HepG2 (cell line): ENCODE measurements around the gene CSTF3. TPM values are rescaled to one million over a fixed set of nuclear protein-coding genes. Genes with fewer than 3 reads are reported as not detected.

Source experiments
- BORCS8-MEF2B ChIP-seq: sonication (generic); formaldehyde crosslinking; IDR thresholded peaks from 2 replicates; pipeline ENCODE4 v1.8.0; 2022; ENCODE audit warnings: mild to moderate bottlenecking, missing genetic modification reagents
- ELF3 ChIP-seq: IDR thresholded peaks from 2 replicates; pipeline ENCODE4 v1.6.1; 2016; ENCODE audit warnings: missing genetic modification reagents, missing compliant biosample characterization
- ESRRA ChIP-seq: sonication (generic); formaldehyde crosslinking; IDR thresholded peaks from 2 replicates; pipeline ENCODE4 v1.5.1; 2020; ENCODE audit warnings: mild to moderate bottlenecking, low read depth, missing genetic modification reagents
- KDM2A ChIP-seq: sonication (generic); formaldehyde crosslinking; IDR thresholded peaks from 2 replicates; pipeline ENCODE4 v1.4.0; 2020; ENCODE audit warnings: low read depth, missing genetic modification reagents, borderline replicate concordance
- MEIS2 ChIP-seq: sonication (generic); formaldehyde crosslinking; IDR thresholded peaks from 2 replicates; pipeline ENCODE4 v1.9.0; 2021; ENCODE audit warnings: mild to moderate bottlenecking, missing genetic modification reagents
- MIER3 ChIP-seq: IDR thresholded peaks from 2 replicates; pipeline ENCODE4 v1.6.1; 2016; ENCODE audit warnings: missing compliant biosample characterization, borderline replicate concordance
- SP4 ChIP-seq: sonication (generic); formaldehyde crosslinking; IDR thresholded peaks from 2 replicates; pipeline ENCODE4 v1.8.1; 2023; ENCODE audit warnings: mild to moderate bottlenecking, missing genetic modification reagents
- SRSF1 ChIP-seq: fragments of 200-400 bp; formaldehyde crosslinking; optimal IDR thresholded peaks from 2 replicates; pipeline ENCODE3; 2017; ENCODE audit warnings: mild to moderate bottlenecking, low read depth, low read length, moderate library complexity
- TBP ChIP-seq: sonication (generic); formaldehyde crosslinking; IDR thresholded peaks from 2 replicates; pipeline ENCODE4 v1.5.0; 2020; ENCODE audit warnings: missing genetic modification reagents
- ZBTB43 ChIP-seq: sonication (generic); formaldehyde crosslinking; conservative IDR thresholded peaks from 2 replicates; pipeline ENCODE4 v1.4.0; 2020; ENCODE audit warnings: missing genetic modification reagents
- ZHX1 ChIP-seq: sonication (generic); formaldehyde crosslinking; IDR thresholded peaks from 2 replicates; pipeline ENCODE4 v1.8.1; 2022; ENCODE audit warnings: low read depth, mild to moderate bottlenecking, missing genetic modification reagents
- ZNF337 ChIP-seq: sonication (generic); formaldehyde crosslinking; IDR thresholded peaks from 2 replicates; pipeline ENCODE4 v1.5.1; 2020; ENCODE audit warnings: missing genetic modification reagents, low read depth, mild to moderate bottlenecking, borderline replicate concordance
- polyA plus RNA-seq, 8 experiments: library from polyadenylated mRNA; depleted of rRNA in 3 of 8; stranded (reverse) in 7 of 8; unstranded in 1 of 8; fragments of >200 nt; fragmentation: Illumina TruSeq in 4 of 8; extraction: Trizol in 4 of 8; gene quantifications; 2 replicates each; pipeline versions ENCODE4 v1.2.1 to v1.2.3, GENCODE V29; 2011 to 2016; ENCODE audit warnings: low read depth in 4 of 8, missing spikeins in 1 of 8, mixed read lengths in 1 of 8; ENCODE audit not compliant: insufficient read depth in 1 of 8
- total RNA-seq, 5 experiments: library from RNA; depleted of rRNA; stranded (reverse); fragments of >200 nt; fragmentation: Illumina TruSeq; extraction: Trizol; gene quantifications; 2 replicates each; pipeline ENCODE4 v1.2.3, GENCODE V29; 2016; ENCODE audit warnings: low read depth in 1 of 5
- TF ChIP-seq, protein P1 (sequence below): sonication (generic); formaldehyde crosslinking; conservative IDR thresholded peaks from 2 replicates; pipeline ENCODE4 v1.8.1; 2023; ENCODE audit warnings: missing genetic modification reagents
- TF ChIP-seq, protein P2 (sequence below): sonication (generic); formaldehyde crosslinking; IDR thresholded peaks from 2 replicates; pipeline ENCODE4 v1.8.1; 2023; ENCODE audit warnings: mild to moderate bottlenecking, inconsistent platforms, moderate library complexity, missing genetic modification reagents, borderline replicate concordance
- TF ChIP-seq, protein P3 (sequence below): sonication (generic); formaldehyde crosslinking; conservative IDR thresholded peaks from 2 replicates; pipeline ENCODE4 v1.4.0; 2020; ENCODE audit warnings: missing genetic modification reagents
- TF ChIP-seq, protein P4 (sequence below): sonication (generic); formaldehyde crosslinking; IDR thresholded peaks from 2 replicates; pipeline ENCODE4 v1.4.0; 2020; ENCODE audit warnings: missing genetic modification reagents, mild to moderate bottlenecking, borderline replicate concordance

The CSTF3 gene
- total and polyA plus RNA-seq, 2 of the 13 experiments (the other 11 are each of a cell fraction or from before 2014, with no cell fraction given) = 21.5 to 43.6 TPM

- TF ChIP-seq, protein P1, sequence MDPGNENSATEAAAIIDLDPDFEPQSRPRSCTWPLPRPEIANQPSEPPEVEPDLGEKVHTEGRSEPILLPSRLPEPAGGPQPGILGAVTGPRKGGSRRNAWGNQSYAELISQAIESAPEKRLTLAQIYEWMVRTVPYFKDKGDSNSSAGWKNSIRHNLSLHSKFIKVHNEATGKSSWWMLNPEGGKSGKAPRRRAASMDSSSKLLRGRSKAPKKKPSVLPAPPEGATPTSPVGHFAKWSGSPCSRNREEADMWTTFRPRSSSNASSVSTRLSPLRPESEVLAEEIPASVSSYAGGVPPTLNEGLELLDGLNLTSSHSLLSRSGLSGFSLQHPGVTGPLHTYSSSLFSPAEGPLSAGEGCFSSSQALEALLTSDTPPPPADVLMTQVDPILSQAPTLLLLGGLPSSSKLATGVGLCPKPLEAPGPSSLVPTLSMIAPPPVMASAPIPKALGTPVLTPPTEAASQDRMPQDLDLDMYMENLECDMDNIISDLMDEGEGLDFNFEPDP = no peak
- TF ChIP-seq ZNF337 (CRISPR knock-in tag) = 0 out of 2 replicates have a peak, but pooled peaks have one; percentile 24
- no peak for TF ChIP-seq TBP (CRISPR knock-in tag)
- TF ChIP-seq, protein P2, sequence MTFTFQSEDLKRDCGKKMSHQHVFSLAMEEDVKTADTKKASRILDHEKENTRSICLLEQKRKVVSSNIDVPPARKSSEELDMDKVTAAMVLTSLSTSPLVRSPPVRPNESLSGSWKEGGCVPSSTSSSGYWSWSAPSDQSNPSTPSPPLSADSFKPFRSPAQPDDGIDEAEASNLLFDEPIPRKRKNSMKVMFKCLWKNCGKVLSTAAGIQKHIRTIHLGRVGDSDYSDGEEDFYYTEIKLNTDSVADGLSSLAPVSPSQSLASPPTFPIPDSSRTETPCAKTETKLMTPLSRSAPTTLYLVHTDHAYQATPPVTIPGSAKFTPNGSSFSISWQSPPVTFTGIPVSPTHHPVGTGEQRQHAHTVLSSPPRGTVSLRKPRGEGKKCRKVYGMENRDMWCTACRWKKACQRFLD = peak; percentile 81
- TF ChIP-seq SRSF1 = peak; percentile 85
- peak; percentile 80; the same call in 1 of the 2 replicates for TF ChIP-seq ZHX1 (CRISPR knock-in tag)
- TF ChIP-seq BORCS8-MEF2B (CRISPR knock-in tag) = peak; percentile 81
- TF ChIP-seq, protein P3, sequence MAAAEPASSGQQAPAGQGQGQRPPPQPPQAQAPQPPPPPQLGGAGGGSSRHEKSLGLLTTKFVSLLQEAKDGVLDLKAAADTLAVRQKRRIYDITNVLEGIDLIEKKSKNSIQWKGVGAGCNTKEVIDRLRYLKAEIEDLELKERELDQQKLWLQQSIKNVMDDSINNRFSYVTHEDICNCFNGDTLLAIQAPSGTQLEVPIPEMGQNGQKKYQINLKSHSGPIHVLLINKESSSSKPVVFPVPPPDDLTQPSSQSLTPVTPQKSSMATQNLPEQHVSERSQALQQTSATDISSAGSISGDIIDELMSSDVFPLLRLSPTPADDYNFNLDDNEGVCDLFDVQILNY (CRISPR knock-in tag) = peak; percentile 95
- peak; percentile 29; the same call in 1 of the 2 replicates for TF ChIP-seq ESRRA (CRISPR knock-in tag)
- 0 out of 2 replicates have a peak, but pooled peaks have one; percentile 20 for TF ChIP-seq MIER3 (CRISPR knock-in tag)
- TF ChIP-seq SP4 (CRISPR knock-in tag) = peak; percentile 92
- TF ChIP-seq MEIS2 (CRISPR knock-in tag) = peak; percentile 55; the same call in 1 of the 2 replicates
- 0 out of 2 replicates have a peak, but pooled peaks have one; percentile 10 for TF ChIP-seq ZBTB43 (CRISPR knock-in tag)
- TF ChIP-seq, protein P4, sequence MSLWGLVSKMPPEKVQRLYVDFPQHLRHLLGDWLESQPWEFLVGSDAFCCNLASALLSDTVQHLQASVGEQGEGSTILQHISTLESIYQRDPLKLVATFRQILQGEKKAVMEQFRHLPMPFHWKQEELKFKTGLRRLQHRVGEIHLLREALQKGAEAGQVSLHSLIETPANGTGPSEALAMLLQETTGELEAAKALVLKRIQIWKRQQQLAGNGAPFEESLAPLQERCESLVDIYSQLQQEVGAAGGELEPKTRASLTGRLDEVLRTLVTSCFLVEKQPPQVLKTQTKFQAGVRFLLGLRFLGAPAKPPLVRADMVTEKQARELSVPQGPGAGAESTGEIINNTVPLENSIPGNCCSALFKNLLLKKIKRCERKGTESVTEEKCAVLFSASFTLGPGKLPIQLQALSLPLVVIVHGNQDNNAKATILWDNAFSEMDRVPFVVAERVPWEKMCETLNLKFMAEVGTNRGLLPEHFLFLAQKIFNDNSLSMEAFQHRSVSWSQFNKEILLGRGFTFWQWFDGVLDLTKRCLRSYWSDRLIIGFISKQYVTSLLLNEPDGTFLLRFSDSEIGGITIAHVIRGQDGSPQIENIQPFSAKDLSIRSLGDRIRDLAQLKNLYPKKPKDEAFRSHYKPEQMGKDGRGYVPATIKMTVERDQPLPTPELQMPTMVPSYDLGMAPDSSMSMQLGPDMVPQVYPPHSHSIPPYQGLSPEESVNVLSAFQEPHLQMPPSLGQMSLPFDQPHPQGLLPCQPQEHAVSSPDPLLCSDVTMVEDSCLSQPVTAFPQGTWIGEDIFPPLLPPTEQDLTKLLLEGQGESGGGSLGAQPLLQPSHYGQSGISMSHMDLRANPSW (CRISPR knock-in tag) = peak; percentile 58; the same call in 1 of the 2 replicates
- TF ChIP-seq ELF3 (CRISPR knock-in tag) = peak; percentile 71
- peak; percentile 78; the same call in 1 of the 2 replicates for TF ChIP-seq KDM2A
Observed at GRCh38 chr11:33161120-33162005, at the start of gene CSTF3 (continued).
